ENCODE measurements around the gene BRI3.
"Not testable (repeated sequence)": the region's sequence is repeated elsewhere in the genome, so short reads cannot be mapped to it uniquely, and the experiment has no call there.

Gene BRI3

GRCh38 chr7:98315318-98315993, 34.0 kb downstream of the BRI3 start:
- no peak for DNase-seq (ENCODE audit: low read depth)

- DNase-seq (ENCODE audit: low read depth) = not testable (repeated sequence)
Measured at GRCh38 chr7:98315994-98316527, 34.6 kb downstream of the BRI3 start.

- no peak for DNase-seq (ENCODE audit: low read depth)
Measured at GRCh38 chr7:98317366-98318040, 36.0 kb downstream of the BRI3 start.

GRCh38 chr7:98319176-98319575, 37.7 kb downstream of the BRI3 start:
- no peak for DNase-seq (ENCODE audit: low read depth)

- DNase-seq (ENCODE audit: low read depth) = no peak
Measured at GRCh38 chr7:98321301-98321700, 39.8 kb downstream of the BRI3 start.

GRCh38 chr7:98322331-98323270, 41.1 kb downstream of the BRI3 start:
- DNase-seq (ENCODE audit: low read depth) = no peak

GRCh38 chr7:98323597-98324322, 42.3 kb downstream of the BRI3 start:
- DNase-seq (ENCODE audit: low read depth) = no peak

- DNase-seq (ENCODE audit: low read depth) = no peak
Measured at GRCh38 chr7:98324782-98325181, 43.3 kb downstream of the BRI3 start.

- no peak for DNase-seq (ENCODE audit: low read depth)
Measured at GRCh38 chr7:98329100-98329790, 47.8 kb downstream of the BRI3 start.

- DNase-seq (ENCODE audit: low read depth) = no peak
Measured at GRCh38 chr7:98329791-98330373, 48.4 kb downstream of the BRI3 start.

GRCh38 chr7:98330926-98331529, 49.5 kb downstream of the BRI3 start:
- DNase-seq (ENCODE audit: low read depth) = no peak

GRCh38 chr7:98334081-98334480, 52.6 kb downstream of the BRI3 start:
- DNase-seq (ENCODE audit: low read depth) = no peak

GRCh38 chr7:98335411-98335977, 54.0 kb downstream of the BRI3 start:
- DNase-seq (ENCODE audit: low read depth) = no peak

- no peak for DNase-seq (ENCODE audit: low read depth)
Measured at GRCh38 chr7:98338441-98338840, 57.0 kb downstream of the BRI3 start.

GRCh38 chr7:98339043-98339442, 57.6 kb downstream of the BRI3 start:
- DNase-seq (ENCODE audit: low read depth) = no peak

GRCh38 chr7:98341106-98341505, 59.6 kb downstream of the BRI3 start:
- DNase-seq (ENCODE audit: low read depth) = no peak

All from stimulated activated CD8-positive, alpha-beta memory T cell treated with anti-CD3 and anti-CD28 coated beads, Interleukin-7, amount 100 ng/mL, for 24 hours (primary cell).